Measurements from ENCODE around the gene MBP.

DNA sequence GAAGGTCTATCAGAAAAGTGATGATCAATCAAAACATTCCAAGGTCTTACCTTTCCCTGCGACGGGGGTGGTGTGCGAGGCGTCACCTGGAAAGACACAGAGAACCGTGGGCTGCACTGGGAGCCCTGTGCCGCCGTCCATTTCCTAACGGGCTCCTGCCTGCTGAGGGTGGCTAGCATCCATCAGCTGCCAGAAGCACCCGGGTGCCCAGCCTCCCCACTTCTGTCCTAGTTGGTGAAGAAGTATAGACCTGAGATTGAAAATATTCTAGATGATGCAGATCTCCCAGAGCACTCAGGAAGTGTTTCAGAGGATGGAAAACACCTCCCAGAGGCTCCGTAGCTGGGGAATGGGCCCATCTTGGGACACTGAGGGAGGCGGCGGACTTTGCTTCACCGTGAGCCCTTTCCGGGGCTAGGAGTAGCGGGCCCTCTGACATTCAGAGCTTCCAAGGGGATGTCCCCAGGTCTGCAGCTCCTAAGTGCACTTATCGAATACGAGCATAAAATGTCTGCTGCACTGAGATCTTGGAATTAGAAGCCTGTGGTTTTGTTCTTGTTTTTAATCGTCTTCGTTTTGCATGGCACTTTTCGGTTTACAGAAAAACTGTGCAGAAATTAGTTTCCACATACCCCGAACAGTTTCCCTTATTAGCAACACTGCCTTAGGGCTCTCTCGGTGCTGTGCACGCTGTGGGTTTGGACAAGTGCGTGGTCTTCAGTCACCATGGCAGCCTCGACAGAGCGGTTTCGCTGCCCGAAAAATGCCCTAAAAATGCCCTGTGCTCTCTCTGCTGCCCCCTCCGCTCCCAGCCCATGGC is 143.5 kb downstream of the MBP start:
- no peak for TF ChIP-seq POLR2A (IDR thresholded peaks at IDR 0.05)
- TF ChIP-seq CTCF (IDR thresholded peaks at IDR 0.05 in 4 of 5, conservative IDR thresholded peaks at IDR 0.05 in 1 of 5), result no peak

Data from gastrocnemius medialis (tissue), 4 donors.